ENCODE data around the gene MMP11. TPM values are rescaled to one million over a fixed set of nuclear protein-coding genes. Genes with fewer than 3 reads are reported as not detected.

The MMP11 gene
- polyA plus RNA-seq, 3 donors, result not detected

- peaks cover 0 to under 1% (median 0%) of the 10 kb centered on the region in 3 donors for H3K27me3 Mint-ChIP-seq (ENCODE audit: low read depth in 3 of 3)
- Histone ChIP-seq H3K9ac (ENCODE audit: insufficient read depth, low read length, poor library complexity, severe bottlenecking) (no peak overlapping the region), H3K4me1 (ENCODE audit: control insufficient read depth in 1 of 2, insufficient read depth in 2 of 2, low read length in 2 of 2) (peaks cover under 1% of the 10 kb centered on the region in 2 donors), H3K79me2 (ENCODE audit: insufficient read depth, low read length) (peaks cover 1% of the 10 kb centered on the region), H2AFZ (ENCODE audit: insufficient read depth, low read depth, low read length, poor library complexity, severe bottlenecking) (no peak overlapping the region), H3K4me3 (replicated peaks in 1 of 3; ENCODE audit: low read depth in 2 of 3, low read length in 3 of 3) (no peak overlapping the region), H4K20me1 (ENCODE audit: insufficient read depth, low read length) (no peaks in the 10 kb centered on the region), H3K36me3 (replicated peaks in 1 of 2; ENCODE audit: control insufficient read depth in 1 of 2, insufficient read depth in 2 of 2, low read length in 2 of 2) (peaks cover 22 to 31% of the 10 kb centered on the region in 2 donors), H3K27me3 (ENCODE audit: control insufficient read depth in 2 of 2, insufficient read depth in 2 of 2, low read length in 2 of 2) (no peaks in the 10 kb centered on the region), H3K4me2 (replicated peaks; ENCODE audit: extremely low read depth, low read length, poor library complexity, severe bottlenecking) (no peak overlapping the region), H3K9me3 (replicated peaks in 1 of 2; ENCODE audit: control insufficient read depth in 1 of 2, insufficient read depth in 1 of 2, low read length in 2 of 2) (no peaks in the 10 kb centered on the region), H3K27ac (ENCODE audit: low read depth in 1 of 2, low read length in 2 of 2) (no peak overlapping the region)
- peaks cover 0 to 1% (median 0%) of the 10 kb centered on the region in 7 donors for H3K9me3 Mint-ChIP-seq
- DNase-seq, result no peak
- intact Hi-C loops (cut with micrococcal nuclease), result no loop called here
- H3K27ac Mint-ChIP-seq, result peak overlapping the region in 1 of 7 donors; percentile 17
- H3K4me1 Mint-ChIP-seq, result peaks cover 9% of the 10 kb centered on the region
- TF ChIP-seq CTCF (IDR thresholded peaks at IDR 0.05), result no peak
- H3K4me3 Mint-ChIP-seq, result no peak overlapping the region
- H3K36me3 Mint-ChIP-seq, result peaks cover 27 to 28% of the 10 kb centered on the region in 2 donors
- WGBS (ENCODE audit: insufficient coverage), result 99% methylated on average over 14 of the region's 14 CpGs
Measured at GRCh38 chr22:23744485-23744884, 28.2 kb upstream of the MMP11 start.

DNA sequence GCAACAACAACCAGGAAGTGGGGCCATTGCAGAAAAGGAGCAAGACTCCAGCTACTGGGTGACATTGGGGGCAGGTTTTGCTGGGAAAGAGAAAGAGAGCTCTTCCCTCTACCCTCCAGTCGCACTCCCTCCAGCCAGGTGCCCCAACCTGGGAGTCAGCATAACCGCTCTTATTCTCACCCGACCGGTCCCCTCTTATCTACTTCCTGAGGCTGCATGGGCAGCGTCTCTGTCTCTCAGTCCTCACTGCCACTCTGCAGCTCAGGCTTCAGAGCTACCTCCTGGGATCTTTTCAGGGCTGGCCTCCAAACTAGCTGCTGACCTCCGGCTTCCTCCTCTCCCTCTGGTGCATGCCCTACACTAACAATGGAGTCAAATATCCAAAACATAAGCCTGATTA is 26.9 kb upstream of the MMP11 start:
- 77% methylated on average over 4 of the region's 6 CpGs for WGBS (ENCODE audit: insufficient coverage)
- no peak for DNase-seq
- peaks cover 12 to 13% of the 10 kb centered on the region in 2 donors for H3K4me1 ChIP-seq (ENCODE audit: control insufficient read depth in 1 of 2, insufficient read depth in 2 of 2, low read length in 2 of 2)
- no peak overlapping the region for H3K9ac ChIP-seq (ENCODE audit: insufficient read depth, low read length, poor library complexity, severe bottlenecking)
- TF ChIP-seq CTCF (IDR thresholded peaks at IDR 0.05), result no peak
- H3K79me2 ChIP-seq (ENCODE audit: insufficient read depth, low read length), result peaks cover 6% of the 10 kb centered on the region
- H3K36me3 Mint-ChIP-seq, result peaks cover 27 to 28% of the 10 kb centered on the region in 2 donors
- no peak overlapping the region for H3K27ac ChIP-seq (ENCODE audit: low read depth in 1 of 2, low read length in 2 of 2)
- H3K4me1 Mint-ChIP-seq, result peaks cover 21% of the 10 kb centered on the region
- no peaks in the 10 kb centered on the region for H3K27me3 ChIP-seq (ENCODE audit: control insufficient read depth in 2 of 2, insufficient read depth in 2 of 2, low read length in 2 of 2)
- peaks cover 0 to 1% (median 0%) of the 10 kb centered on the region in 7 donors for H3K9me3 Mint-ChIP-seq
- no peak overlapping the region for H3K4me2 ChIP-seq (replicated peaks; ENCODE audit: extremely low read depth, low read length, poor library complexity, severe bottlenecking)
- H3K4me3 Mint-ChIP-seq, result peak overlapping the region in 1 of 2 donors; percentile 61
- no peaks in the 10 kb centered on the region for H3K27me3 Mint-ChIP-seq (ENCODE audit: low read depth in 3 of 3)
- peak overlapping the region in 3 of 7 donors; percentile 1 to 5 (median 3) for H3K27ac Mint-ChIP-seq
- H3K9me3 ChIP-seq (replicated peaks in 1 of 2; ENCODE audit: control insufficient read depth in 1 of 2, insufficient read depth in 1 of 2, low read length in 2 of 2), result no peaks in the 10 kb centered on the region
- no peaks in the 10 kb centered on the region for H4K20me1 ChIP-seq (ENCODE audit: insufficient read depth, low read length)
- intact Hi-C loops (cut with micrococcal nuclease), result no loop called here
- no peak overlapping the region for H3K4me3 ChIP-seq (replicated peaks in 1 of 3; ENCODE audit: low read depth in 2 of 3, low read length in 3 of 3)
- H2AFZ ChIP-seq (ENCODE audit: insufficient read depth, low read depth, low read length, poor library complexity, severe bottlenecking), result peak overlapping the region; percentile 54
- H3K36me3 ChIP-seq (replicated peaks in 1 of 2; ENCODE audit: control insufficient read depth in 1 of 2, insufficient read depth in 2 of 2, low read length in 2 of 2), result peaks cover 22 to 31% of the 10 kb centered on the region in 2 donors

Measured in CD14-positive monocyte (primary cell).